Activated CD4-positive, CD25-positive, alpha-beta regulatory T cell (primary cell): Measurements from ENCODE around the gene ACTR5.

Experiments
- DNase-seq, 4 experiments: peaks; one replicate each; lab custom pipeline; 2025; lab: John Stamatoyannopoulos, UW

Gene ACTR5

DNA sequence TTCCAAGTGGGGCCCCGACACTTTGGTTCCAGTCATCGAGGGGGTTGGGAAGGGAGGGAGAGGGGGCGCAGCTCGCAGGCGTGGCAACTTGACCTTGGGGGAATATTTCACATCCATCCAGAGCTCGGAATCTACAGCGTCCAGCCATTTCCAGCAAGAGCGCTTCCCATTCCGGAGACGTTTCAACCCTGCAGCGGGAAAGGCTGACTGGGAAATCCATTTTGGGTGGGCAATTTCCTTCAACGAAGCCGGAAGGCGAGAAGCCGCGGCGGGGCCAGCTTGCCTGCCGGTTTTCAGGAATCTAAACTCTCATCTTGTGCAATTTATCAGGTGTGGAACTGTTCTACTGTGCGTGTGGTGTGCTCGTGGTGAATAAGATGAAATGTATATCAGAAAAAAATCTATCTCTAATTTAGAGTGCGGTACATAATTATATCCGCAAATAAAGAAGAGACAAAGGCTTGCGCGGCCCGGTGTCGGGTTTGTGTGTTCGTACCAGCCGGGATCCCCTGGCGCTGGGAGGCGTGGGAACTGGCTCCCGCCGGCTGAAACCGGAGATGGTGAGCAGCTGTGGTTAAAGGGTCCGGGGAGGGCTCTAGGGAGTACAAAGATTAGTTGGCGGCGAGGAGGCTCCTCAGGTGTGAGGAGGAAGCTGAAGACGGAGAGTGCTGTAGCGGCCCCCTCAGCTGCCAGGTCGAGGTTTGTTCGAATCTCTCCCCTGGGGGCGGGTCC, 19.2 kb upstream of the ACTR5 start:
- no peak for DNase-seq

DNA sequence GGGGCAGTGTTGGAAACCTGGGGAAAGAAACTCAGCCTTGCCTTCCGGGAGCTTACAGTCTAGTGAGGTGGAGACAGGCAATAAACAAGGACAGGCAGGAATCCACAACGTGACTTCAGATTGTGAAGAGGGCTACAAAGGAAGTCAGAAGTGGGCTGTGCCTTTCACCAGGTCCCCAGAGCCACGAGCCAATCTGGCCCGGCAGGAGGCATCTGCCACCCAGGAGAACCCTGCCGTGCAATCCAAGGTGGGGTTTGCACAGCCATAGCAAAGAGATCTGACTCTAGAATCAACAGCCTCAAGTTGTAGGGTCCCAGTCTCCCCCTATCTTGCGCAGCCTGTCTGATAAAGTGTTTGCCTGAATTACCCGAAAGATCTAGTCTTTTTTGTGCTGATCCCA, 18.5 kb upstream of the ACTR5 start:
- DNase-seq, result no peak

DNA sequence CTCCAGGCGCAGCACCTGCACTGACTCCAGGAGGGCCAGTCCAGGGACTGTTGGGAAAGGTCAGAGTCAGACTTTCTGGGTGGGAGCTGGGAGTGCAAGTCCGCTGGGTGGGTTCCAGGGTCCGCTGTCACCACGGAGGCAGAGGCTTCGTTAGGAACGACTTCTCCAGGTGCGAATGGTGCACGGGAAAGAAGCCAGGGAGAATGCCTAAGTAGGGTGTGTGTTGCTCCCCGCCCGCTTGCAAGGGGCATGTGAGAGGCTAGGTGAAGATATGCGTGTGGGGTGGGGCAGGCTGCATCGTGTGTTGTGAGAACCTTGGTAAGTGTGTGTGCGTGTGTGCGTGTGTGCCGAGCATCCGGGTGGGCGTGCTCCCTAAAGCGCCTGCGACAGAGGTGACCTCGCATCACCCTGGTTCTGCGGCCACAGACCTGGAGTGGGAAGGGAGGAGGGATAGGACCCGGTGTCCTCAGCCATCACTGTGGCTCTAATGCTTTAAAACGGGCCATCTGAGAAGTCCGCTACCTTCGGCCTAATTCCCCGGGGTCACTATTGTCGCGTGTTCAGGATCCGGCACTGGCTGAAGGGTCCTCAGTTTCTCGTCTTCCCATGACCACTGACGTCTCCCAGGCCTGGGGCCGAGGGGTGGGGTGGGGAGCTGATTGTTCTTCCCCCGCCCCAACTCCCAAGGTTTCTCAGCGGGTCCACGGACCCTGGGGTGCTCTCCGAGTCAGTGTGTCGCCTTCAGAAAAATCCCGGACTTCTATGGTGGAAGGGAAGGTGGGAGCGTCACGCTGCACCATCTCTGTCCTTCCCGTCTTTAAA, 17.9 kb upstream of the ACTR5 start:
- DNase-seq, result no peak

DNA sequence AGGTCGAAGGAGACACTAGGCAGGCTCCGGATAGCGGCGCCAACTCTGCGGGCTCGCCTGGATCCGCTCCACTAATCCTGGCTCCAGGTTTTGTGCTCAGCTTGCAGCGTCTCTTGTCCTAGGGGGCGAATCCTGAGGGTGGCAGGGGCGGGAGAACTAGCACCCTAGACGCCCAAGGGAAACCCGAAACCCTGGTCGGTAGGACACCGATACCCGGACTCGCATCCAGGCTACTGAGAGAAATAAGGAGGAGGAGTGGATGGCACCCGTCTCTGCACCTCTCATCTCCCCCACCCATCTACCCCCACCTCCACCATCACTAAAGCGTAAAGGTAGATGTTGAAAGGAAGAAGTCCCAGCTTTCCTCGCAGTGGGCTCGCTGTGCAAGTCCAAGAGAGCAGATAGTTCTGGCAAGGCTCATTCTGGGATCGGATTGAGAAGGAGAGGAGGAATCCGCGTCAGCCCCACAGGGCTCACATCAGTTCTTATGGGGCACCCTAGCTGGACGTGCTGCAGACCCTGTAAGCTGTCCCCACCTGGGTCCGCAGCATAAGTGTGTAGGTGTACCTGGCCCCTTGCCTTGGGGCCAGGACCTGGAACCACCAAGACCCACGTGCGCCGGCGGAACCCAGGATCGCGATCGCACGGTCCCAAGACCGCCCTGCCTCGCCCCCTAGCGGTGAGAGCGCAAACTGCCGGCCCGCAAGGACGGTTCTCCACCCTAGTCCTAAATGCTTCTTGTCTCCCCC, 17.1 kb upstream of the ACTR5 start:
- DNase-seq, result peak; percentile 50 to 73 (median 60)

DNA sequence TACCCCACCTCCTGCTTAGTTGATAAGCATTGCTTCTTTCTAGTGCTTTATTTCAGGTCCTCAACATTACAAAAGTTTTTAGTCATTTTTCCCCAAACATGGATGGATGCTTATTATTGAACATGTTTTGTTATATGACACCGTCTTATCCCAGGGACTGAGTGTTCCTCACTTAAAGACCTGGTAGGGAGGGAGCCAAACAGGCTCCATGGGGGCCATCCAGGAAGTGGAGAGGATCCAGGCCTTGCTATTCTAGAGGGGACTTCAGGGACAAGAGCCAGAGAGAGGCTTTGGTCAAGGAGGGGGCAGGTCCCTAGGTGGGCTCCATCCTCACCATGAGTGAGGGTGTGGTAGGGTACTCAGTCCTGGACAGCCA, 16.5 kb upstream of the ACTR5 start:
- DNase-seq, result no peak

DNA sequence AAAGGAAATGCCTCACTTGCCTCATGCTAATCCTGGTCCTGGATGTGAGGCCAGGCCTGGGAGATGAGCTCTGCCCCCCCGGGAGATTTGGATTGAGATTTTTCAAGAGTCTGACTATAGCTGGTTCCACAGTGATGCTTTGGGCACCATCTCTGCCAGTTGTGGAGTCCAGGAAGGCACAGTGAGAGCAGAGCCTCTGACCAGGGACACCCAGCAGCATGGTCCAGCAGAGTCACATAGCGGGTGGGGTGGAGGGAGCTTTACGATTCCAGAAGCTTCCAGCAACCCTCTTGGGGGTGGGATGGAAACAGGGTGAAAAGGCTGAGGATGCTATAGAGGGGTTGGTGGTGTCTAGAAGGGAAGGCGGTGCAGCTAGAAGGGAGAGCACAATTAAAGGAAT, 15.3 kb upstream of the ACTR5 start:
- DNase-seq, result no peak

DNA sequence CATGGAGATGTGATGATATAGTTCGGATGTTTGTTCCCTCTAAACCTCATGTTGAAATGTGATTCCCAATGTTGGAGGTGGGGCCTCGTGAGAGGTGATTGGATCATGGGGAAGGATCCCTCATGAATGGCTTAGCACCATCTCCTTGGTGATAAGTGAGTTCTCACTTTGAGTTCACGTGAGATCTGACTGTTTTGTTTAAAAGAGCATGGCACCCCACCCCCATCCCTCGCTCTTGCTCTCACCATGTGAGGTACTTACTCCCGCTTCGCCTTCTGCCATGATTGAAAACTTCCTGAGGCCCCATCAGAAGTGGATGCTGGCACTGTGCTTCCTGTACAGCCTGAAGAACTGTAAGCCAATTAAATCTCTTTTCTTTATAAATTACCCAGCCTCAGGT, 13.1 kb upstream of the ACTR5 start:
- no peak for DNase-seq

DNA sequence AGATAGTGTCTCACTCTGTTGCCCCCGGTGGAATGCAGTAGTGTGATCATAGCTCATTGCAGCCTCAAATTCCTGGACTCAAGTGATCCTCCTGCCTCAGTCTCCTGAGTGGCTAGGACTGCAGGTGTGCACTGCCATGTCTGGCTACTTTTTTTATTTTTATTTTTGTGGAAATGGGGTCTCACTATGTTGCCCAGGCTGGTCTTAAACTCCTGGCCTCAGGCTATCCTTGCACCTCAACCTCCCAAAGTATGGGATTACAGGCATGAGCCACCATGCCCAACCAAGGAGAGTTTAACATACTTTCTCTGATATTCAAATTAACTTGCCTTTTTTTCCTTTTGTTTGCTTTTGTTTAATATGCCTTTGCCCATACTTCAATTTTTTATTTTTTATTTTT, 10.4 kb upstream of the ACTR5 start:
- DNase-seq, result no peak

DNA sequence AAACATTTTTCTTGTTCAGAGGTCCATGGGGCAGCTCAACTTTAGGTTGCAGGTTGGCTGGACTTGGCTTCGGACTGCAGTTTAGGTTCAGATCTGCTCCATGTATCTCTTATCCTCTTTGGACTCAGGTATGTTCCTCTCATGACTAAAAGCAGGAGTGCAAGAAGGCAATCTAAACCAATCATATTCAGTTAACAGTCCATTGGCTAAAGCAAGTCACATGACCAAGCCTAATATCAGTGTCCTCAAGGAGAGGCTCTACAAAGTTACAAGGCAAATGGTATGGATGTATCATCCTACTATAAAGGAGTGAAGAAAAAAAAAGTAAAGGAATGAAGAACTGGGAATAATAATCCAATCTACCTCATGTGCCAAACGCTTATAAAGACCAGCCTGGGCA, 2.5 kb upstream of the ACTR5 start:
- DNase-seq, result no peak

DNA sequence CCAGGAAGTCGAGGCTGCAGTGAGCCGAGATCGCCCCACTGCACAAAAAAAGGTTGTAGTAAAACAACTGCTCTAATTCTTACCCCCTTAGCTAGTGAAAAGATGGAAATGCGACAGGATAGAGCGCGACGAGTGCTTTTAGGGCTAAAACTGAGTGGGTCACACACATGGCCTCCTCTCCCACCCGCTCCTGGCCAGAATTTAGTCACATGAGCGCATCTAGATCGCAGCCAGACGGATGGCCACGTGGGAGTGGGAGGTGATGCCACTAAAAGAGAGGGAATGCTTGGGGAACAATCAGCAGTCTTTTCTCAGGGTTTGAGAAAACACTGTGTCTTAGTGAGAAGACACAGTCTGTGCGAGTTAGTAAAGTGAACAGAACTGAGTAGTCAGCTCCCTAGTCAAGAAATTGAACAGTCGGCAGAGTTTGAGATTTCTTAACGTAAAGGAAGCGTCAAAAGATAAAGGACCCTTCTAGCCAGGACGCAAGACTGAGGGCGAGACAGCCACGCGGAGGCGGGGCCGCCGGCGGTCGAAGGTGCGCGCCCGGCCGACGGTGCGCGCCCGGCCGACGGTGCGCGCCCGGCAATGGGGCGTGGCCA, 664 bp upstream of the ACTR5 start:
- no peak for DNase-seq

DNA sequence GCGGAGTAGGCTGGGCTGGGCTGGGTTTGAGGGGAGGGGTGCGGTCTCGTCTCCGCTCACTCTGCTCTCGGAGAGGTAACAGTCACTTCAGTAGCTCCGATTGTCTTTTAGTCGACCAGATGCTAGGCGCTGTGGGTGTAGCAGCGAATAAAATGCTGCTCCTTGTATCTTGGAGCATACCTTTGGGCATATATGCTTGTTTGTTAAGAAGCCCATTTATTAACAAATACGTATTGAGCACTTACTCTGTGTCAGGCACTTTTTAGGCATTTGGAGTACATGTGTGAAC, 545 bp downstream of the ACTR5 start:
- no peak for DNase-seq

DNA sequence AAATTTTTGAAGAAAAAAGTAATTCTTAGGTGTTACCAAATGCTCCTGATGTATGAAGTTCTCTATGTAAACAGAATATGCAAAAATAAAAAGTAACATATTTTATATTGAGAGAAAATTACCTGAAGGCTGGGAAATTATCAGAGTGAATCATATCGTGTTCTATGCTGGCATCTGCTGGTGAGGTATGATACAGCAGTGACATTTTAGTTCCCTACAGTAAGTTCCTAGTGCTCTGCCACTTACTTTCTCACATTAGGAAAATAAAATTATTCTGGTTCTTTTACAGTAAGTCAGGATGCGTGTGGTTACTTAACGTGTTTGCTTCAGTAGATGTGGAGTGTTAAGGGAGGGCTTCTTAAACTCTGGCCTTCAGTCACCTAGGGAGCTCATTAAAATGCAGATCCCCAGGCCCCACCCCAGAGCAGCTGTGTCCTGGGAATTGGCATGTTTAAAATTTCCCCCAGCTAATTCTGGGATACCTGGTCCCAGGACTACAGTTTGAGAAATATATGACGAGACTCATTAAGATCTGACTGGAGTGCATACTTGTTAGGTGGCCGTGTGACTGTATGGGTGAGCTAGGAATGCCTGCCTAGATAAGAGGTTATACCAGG, 3.2 kb downstream of the ACTR5 start:
- DNase-seq, result no peak

DNA sequence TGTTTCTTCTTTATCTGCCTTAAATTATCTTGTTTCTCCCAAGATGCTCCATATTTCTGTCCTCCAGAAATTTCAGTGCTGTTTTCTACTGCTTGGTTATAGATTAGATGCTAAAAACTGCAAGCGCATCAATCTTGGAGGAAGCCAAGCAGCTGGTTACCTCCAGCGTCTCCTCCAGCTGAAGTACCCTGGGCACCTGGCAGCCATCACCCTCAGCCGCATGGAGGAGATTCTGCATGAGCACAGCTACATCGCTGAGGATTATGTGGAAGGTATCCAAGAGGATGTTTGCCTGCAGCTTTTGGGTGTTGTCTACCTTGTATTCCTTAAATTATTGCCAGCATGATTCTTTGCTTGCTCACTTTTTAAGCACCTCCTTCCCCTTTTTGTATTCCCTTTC, 3.8 kb downstream of the ACTR5 start:
- no peak for DNase-seq

DNA sequence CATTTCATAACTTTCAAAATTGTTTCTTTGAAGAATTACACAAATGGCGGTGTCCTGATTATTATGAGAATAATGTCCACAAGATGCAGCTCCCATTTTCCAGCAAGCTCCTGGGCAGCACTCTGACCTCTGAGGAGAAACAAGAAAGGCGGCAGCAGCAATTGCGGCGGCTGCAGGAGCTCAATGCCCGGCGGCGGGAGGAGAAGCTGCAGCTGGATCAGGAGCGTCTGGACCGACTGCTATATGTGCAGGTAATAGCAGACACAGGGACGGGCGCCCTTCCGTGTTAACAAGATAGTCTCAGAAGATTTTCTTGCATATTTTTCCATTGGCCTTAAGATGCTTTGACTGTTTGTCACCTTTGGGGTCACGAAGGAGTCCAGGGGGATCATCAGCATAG, 6.7 kb downstream of the ACTR5 start:
- DNase-seq, result no peak

DNA sequence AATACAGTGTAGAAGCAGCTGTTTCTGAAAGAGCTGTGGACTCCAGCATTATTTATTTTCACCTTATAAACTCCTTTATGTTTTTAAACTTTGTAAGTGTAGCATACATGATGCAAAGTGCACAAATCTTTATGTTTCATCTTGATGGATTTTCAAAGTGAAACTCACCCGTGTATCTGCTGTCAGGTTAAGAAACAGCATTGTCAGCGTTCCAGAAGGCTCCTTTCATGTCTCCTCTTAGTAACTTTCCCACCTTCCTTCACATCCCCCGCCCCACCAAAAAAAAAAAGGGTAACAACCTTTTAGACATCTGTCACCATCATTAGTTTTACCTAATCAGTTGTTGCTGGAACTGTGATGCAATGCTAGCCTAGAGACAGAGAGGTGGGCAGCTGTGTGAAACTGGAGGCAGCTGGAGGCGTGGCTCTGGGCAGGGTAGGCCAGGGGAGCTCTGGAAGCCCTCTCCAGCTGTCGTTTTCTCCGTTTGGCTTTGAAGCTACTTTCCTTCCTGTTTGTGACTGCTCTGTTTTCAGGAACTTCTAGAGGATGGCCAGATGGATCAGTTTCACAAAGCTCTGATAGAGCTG, 7.2 kb downstream of the ACTR5 start:
- DNase-seq, result no peak

DNA sequence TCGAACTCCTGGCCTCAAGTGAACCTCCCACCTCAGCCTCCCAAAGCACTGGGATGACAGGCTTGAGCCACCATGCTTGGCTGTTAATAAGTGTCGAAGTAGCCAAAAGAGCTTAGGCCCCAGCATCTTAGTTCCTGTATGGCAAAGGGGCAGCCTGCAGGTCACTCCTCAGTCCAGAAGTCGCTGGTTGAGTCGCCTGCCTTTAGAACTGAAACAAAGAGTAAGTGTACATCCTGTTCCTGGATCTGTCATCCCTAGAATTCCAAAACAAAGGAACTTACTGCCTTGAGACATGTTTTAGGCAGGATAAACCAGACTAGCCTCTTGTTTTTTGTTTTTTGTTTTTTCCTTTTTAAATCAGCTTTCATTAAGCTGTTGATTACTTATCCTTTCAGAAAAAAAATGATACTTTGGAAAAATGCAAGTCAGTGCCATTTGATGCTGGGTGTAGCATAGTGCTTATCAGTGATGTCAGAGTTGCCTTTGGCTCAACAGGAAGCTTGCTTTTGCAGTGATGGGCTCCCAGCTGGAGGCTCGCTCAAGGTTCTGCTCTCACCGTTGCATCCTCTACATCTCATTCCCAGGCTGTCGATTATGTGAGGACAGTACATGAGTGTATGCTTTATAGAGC, 9.0 kb downstream of the ACTR5 start:
- no peak for DNase-seq

DNA sequence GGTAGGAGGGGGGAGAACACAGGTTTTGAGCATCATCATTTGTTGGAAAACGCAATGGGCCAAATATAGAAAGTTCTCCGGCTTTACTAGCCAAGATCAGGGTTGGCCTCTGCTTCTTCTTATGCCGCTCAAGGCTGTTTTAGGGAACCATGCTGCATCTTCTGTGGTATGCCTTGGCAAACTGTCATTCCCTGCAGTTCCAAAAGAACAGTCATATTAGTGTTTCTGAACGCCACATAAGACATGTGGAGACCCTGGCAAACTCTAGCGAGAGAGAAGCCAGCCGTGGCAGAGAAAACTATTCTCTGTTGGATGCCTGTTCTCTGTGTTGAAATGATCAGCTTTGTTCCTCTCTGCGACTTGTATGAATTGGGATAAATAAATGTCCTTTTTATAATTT, 10.8 kb downstream of the ACTR5 start:
- DNase-seq, result no peak

DNA sequence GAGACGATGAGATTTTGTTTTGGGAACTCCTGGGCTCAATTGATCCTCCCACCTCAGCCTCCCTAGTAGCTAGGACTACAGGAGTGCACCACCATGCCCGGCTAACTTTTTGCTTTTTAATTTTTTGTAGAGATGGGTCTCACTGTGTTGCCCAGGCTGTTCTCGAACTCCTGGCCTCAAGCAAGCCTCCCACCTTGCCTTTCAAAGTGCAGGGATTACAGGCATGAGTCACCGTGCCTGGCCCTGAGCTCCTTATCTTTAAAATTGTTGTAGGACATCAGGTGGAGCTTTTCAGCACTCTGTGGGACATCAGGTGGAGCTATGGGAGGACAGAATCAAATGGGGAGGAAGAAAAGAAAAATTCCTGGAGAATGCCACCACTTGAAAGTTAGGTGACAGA, 12.7 kb downstream of the ACTR5 start:
- DNase-seq, result no peak

DNA sequence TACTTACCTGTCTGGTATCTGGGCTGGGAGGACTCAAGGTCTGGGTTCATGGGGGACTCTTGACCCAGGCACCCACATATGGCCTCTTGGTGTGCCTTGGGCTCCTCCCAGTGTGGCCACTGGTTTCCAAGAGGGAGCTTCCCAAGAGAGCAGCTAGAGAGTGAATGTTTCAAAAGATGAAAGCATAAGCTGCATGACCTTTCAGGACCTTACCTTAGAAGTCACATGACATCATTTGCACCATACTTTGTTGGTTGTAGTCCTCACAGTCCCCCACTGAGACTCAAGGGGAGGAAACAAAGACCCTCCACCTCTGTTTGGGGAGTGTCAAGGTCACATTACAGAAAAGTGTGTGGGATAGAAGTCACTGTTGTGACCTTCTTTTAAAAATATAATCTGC, 13.9 kb downstream of the ACTR5 start:
- no peak for DNase-seq

DNA sequence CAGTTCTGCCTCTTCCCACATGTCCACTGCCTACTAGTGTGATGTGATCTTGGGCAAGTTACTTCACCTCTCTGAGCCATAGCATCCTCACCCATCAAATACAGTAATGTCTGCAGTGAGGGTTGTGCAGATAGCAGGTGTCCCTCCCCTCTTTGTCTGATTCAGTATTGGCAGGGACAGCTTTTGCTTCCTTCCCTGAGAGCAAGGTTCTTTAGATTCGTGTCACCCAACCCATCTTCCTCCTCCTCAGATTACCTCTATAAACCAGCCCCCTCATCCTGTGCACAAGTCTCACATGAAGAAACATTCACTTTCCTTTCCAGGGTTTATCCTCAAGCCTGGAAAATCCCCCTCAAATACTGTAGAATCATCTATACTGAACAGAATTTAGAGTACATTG, 15.4 kb downstream of the ACTR5 start:
- no peak for DNase-seq

DNA sequence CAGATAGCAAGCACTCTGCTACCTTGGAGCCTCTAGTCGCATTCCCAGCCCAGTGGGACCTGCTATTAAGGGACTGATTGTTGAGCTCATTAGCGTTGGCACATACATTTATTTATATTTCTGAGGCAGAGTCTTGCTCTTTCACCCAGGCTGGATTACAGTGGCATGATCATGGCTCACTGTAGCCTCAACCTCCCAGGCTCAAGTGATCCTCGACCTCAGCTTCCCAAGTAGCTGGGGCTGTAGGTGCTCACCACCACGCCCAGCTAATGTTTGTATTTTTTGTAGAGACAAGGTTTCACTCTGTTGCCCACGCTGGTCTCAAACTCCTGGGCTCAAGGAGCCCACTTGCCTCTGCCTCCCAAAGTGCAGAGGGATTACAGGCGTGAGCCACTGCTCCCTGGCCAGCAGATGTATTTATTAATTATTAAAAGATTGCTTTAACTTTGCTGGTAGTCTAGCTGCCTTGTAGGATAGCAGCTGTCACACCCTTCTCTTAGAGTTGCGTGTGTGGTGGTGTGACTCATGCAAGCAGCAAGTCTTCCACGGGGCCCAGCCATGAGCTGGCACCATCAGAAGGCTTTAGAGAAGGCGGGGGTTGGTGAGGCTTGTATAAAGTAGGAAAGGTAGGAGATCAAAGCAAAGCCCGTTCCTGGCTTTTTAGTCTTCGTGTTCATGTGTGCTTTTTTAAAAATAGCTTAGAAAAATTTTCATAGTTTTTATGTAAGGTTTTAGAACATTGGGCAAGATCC, 16.5 kb downstream of the ACTR5 start:
- peak in 2 of 4 experiments; percentile 14 to 18 for DNase-seq
